ENCODE data around the gene SEC61G.

SEC61G gene

DNA sequence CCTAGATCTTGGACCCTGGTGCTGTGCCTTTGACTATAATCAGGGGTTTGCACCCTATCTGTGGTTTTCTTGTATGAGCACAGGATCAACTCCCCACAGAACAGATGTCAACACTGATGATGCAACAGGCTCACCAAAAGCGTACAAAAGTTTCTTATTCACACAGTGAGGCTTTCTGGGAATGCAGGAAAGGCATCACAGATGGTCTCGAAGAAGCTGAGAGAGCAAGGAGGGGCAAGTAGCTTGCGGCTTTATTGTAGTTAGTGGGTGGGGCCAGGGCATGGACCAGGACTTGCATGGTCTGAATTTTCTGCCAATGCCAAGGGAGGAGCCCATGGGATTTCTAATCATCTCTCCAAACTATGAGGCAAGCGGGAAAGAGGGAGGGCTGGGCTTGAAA lies 46.2 kb downstream of the SEC61G start:
- no peak for TF ChIP-seq CTCF (IDR thresholded peaks at IDR 0.05; ENCODE audit: low read depth, low read length)
- H3K4me3 ChIP-seq (ENCODE audit: low read depth, low read length): no peak overlapping the region

- no peak overlapping the region for H3K4me3 ChIP-seq (ENCODE audit: low read depth, low read length)
- no peak for TF ChIP-seq CTCF (IDR thresholded peaks at IDR 0.05; ENCODE audit: low read depth, low read length)
Observed at GRCh38 chr7:54711900-54712595, 47.0 kb downstream of the SEC61G start.

DNA sequence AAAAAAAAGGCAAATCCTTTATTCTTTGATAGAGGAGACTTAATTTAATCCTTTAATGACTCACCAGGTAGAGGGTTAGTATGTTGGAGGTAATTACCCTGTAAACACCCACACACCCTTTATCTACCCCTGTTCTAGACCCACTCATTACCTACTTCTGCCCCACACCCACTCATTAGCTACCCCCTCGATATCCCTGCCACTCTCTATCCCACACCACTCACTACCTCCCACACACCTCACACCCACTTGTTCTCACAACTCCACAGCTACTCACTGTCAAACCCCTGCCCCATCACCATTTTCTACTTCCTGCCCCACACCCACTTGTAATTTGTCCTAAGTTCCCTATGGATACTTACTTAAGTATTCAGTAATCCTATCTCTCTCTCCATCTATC lies 49.7 kb downstream of the SEC61G start:
- TF ChIP-seq CTCF (IDR thresholded peaks at IDR 0.05; ENCODE audit: low read depth, low read length): no peak
- H3K4me3 ChIP-seq (ENCODE audit: low read depth, low read length): no peak overlapping the region

DNA sequence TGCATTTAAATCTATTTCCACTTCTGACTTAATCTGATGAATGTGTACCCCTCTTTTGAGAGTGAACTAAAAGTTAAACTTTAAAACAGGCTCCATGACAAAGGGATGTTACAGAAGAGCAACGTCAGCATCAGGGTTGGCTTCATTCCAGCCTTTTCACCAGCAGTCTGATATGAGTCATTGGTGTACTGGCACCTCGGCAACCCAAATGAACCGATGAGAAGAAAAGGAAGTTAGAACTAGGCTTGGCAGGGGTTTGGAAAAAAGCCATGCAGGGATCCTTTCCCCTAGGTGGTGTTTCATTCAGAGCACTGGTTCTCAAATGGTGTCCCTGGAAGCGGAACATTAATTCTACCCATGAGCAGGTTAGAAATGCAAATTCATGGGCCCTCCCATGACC lies 53.6 kb downstream of the SEC61G start:
- no peak for TF ChIP-seq CTCF (IDR thresholded peaks at IDR 0.05; ENCODE audit: low read depth, low read length)
- no peak overlapping the region for H3K4me3 ChIP-seq (ENCODE audit: low read depth, low read length)

GRCh38 chr7:54704851-54705250 lies 54.2 kb downstream of the SEC61G start:
- TF ChIP-seq CTCF (IDR thresholded peaks at IDR 0.05; ENCODE audit: low read depth, low read length): no peak
- no peak overlapping the region for H3K4me3 ChIP-seq (ENCODE audit: low read depth, low read length)
